Myometrial cell (primary cell): Measurements from ENCODE around the gene FASLG. TPM values are rescaled to one million over a fixed set of nuclear protein-coding genes. Genes with fewer than 3 reads are reported as not detected.

ENCODE experiments used
- total RNA-seq: library from RNA; depleted of rRNA; stranded (reverse); fragments of >200 nt; gene quantifications from 2 replicates; pipeline ENCODE4 v1.2.3, GENCODE V29; 2015

FASLG gene, protein sequence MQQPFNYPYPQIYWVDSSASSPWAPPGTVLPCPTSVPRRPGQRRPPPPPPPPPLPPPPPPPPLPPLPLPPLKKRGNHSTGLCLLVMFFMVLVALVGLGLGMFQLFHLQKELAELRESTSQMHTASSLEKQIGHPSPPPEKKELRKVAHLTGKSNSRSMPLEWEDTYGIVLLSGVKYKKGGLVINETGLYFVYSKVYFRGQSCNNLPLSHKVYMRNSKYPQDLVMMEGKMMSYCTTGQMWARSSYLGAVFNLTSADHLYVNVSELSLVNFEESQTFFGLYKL
- not detected in 2 replicates for total RNA-seq

GRCh38 chr1:172658871-172659453, at the start of gene FASLG:
FASLG (plus strand) TSS chr1:172659103; CDS start chr1:172659202, 99 bp downstream.

Other genes starting within 250 kb of the FASLG start
- gene C1orf105, start 238.4 kb upstream of the FASLG start, total RNA-seq: not detected in 2 replicates
- gene PIGC, start 215.0 kb upstream of the FASLG start, total RNA-seq: 31.4 and 32.4 TPM in 2 replicates
- gene SUCO, start 126.0 kb upstream of the FASLG start, total RNA-seq: 20.8 and 23.0 TPM in 2 replicates